PC-9 (cell line): ENCODE measurements around the gene DRAM1. TPM values are rescaled to one million over a fixed set of nuclear protein-coding genes. Genes with fewer than 3 reads are reported as not detected.

Experiments used
- BruUV-seq: library from RNA; stranded (reverse); fragments of 400-500 nt; replicated peaks from 2 replicates; lab custom pipeline; 2021; lab: Mats Ljungman, UMichigan
- CTCF ChIA-PET: fragments of 300-600 bp; sonication (Branson Sonifier 250); formaldehyde crosslinking; loops from one replicate; lab custom pipeline; 2022; ENCODE audit warnings: antibody characterized with exemption; lab: Charles Lee
- POLR2A ChIA-PET: fragments of 300-600 bp; sonication (Branson Sonifier 250); formaldehyde crosslinking; loops from one replicate; lab custom pipeline; 2022; ENCODE audit warnings: antibody characterized with exemption; ENCODE audit not compliant: unreplicated experiment; lab: Charles Lee
- DNase-seq, 2 experiments: peaks; one replicate each; pipeline versions ENCODE4 v3.0.0 to v3.0.0-alpha.2; 2015 to 2022; ENCODE audit warnings: mixed read lengths in 1 of 2
- H2AFZ ChIP-seq: fragments of 200-600 bp; sonication (generic); 2 replicates; pipeline ENCODE4 v1.8.1; 2017; ENCODE audit warnings: antibody characterized with exemption
- H3F3A ChIP-seq: fragments of 200-600 bp; sonication (generic); 2 replicates; pipeline ENCODE4 v1.8.1; 2017; ENCODE audit warnings: antibody characterized with exemption, mild to moderate bottlenecking, low read depth; ENCODE audit not compliant: insufficient read depth
- H3K27ac ChIP-seq: fragments of 200-600 bp; sonication (generic); 2 replicates; pipeline ENCODE4 v1.6.1; 2016; ENCODE audit warnings: mixed run types
- H3K27me3 ChIP-seq: fragments of 200-600 bp; sonication (generic); 2 replicates; pipeline ENCODE4 v1.6.1; 2016; ENCODE audit warnings: low read depth, mixed run types; ENCODE audit not compliant: insufficient read depth
- H3K36me3 ChIP-seq: fragments of 200-600 bp; sonication (generic); 2 replicates; pipeline ENCODE4 v1.6.1; 2016; ENCODE audit warnings: low read depth, mixed run types
- H3K4me1 ChIP-seq: fragments of 200-600 bp; sonication (generic); replicated peaks from 2 replicates; pipeline ENCODE4 v1.6.1; 2016; ENCODE audit warnings: mixed run types; ENCODE audit not compliant: insufficient read depth
- H3K4me2 ChIP-seq: fragments of 200-600 bp; sonication (generic); 2 replicates; pipeline ENCODE4 v1.6.1; 2017; ENCODE audit warnings: mixed run types
- H3K4me3 ChIP-seq: fragments of 200-600 bp; sonication (generic); 2 replicates; pipeline ENCODE4 v1.6.1; 2016; ENCODE audit warnings: mixed run types
- H3K79me2 ChIP-seq: fragments of 200-600 bp; sonication (generic); 2 replicates; pipeline ENCODE4 v1.6.1; 2017; ENCODE audit warnings: low read depth, mixed run types
- H3K9me2 ChIP-seq: fragments of 200-600 bp; sonication (generic); 2 replicates; pipeline ENCODE4 v1.8.1; 2017; ENCODE audit warnings: mild to moderate bottlenecking; ENCODE audit not compliant: insufficient read depth
- H3K9me3 ChIP-seq: fragments of 200-600 bp; sonication (generic); 2 replicates; pipeline ENCODE4 v1.8.1; 2016; ENCODE audit warnings: low read depth; ENCODE audit not compliant: insufficient read depth
- H4K20me1 ChIP-seq: fragments of 200-600 bp; sonication (generic); 2 replicates; pipeline ENCODE4 v1.8.1; 2017; ENCODE audit not compliant: insufficient read depth
- EZH2 ChIP-seq: fragments of 200-600 bp; sonication (generic); IDR thresholded peaks from 2 replicates; pipeline ENCODE4 v1.8.0; 2017; ENCODE audit warnings: antibody characterized with exemption, low read depth
- intact Hi-C: fragments of 100-400 bp; cut with micrococcal nuclease; formaldehyde crosslinking; loops from one replicate; pipeline ENCODE4 v1.10.0; 2022; ENCODE audit not compliant: unreplicated experiment
- total RNA-seq: library from RNA; stranded (reverse); gene quantifications from 2 replicates; pipeline ENCODE4 v1.2.3, GENCODE V29; 2021
- TF ChIP-seq, protein P1 (sequence below): fragments of 200-600 bp; sonication (generic); conservative IDR thresholded peaks from 2 replicates; pipeline ENCODE4 v1.6.1; 2017; ENCODE audit warnings: mixed run types, antibody characterized with exemption, mild to moderate bottlenecking, moderate library complexity

Gene DRAM1
- total RNA-seq, 1 experiment from 2014 or later, result 6.2 TPM

DNA sequence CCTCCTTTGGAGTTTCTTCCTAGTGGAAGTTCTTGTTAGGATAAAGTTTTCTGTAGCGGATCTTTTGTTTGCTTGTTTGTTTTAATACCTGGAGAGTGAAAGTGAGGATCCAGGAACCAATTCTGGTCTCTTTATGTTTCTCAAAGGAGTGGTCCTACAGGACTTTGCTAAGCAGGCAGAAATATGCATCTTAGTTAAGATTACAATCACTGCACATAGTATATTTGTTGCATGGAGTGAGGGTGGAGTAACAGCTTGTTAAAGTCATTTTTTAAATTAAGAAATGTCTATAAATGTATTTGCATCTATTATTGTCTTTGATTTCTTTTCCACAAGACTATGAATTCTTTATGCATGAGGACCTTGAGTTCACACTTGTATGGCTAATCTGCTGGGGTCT is 76.7 kb downstream of the DRAM1 start:
- H3K4me3 ChIP-seq, result no peak overlapping the region
- TF ChIP-seq, protein P1, sequence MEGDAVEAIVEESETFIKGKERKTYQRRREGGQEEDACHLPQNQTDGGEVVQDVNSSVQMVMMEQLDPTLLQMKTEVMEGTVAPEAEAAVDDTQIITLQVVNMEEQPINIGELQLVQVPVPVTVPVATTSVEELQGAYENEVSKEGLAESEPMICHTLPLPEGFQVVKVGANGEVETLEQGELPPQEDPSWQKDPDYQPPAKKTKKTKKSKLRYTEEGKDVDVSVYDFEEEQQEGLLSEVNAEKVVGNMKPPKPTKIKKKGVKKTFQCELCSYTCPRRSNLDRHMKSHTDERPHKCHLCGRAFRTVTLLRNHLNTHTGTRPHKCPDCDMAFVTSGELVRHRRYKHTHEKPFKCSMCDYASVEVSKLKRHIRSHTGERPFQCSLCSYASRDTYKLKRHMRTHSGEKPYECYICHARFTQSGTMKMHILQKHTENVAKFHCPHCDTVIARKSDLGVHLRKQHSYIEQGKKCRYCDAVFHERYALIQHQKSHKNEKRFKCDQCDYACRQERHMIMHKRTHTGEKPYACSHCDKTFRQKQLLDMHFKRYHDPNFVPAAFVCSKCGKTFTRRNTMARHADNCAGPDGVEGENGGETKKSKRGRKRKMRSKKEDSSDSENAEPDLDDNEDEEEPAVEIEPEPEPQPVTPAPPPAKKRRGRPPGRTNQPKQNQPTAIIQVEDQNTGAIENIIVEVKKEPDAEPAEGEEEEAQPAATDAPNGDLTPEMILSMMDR, result no peak
- DNase-seq, result no peak
- H3K4me2 ChIP-seq, result no peak overlapping the region
- POLR2A ChIA-PET, result no interaction called here
- CTCF ChIA-PET, result no interaction called here
- no peaks in the 10 kb centered on the region for H3K4me1 ChIP-seq
- BruUV-seq, result no TSS peak
- H4K20me1 ChIP-seq, result no peaks in the 10 kb centered on the region
- H2AFZ ChIP-seq, result no peak overlapping the region
- H3K79me2 ChIP-seq, result no peaks in the 10 kb centered on the region
- no peaks in the 10 kb centered on the region for H3K27me3 ChIP-seq
- no peaks in the 10 kb centered on the region for H3K36me3 ChIP-seq
- H3K27ac ChIP-seq, result no peak overlapping the region
- H3K9me2 ChIP-seq, result no peaks in the 10 kb centered on the region
- no peaks in the 10 kb centered on the region for H3K9me3 ChIP-seq
- no peaks in the 10 kb centered on the region for H3F3A ChIP-seq
- intact Hi-C loops, result no loop called here

- CTCF ChIA-PET, result no interaction called here
- no peaks in the 10 kb centered on the region for H3K9me2 ChIP-seq
- no TSS peak for BruUV-seq
Measured at GRCh38 chr12:101954676-101955075, 77.3 kb downstream of the DRAM1 start.

DNA sequence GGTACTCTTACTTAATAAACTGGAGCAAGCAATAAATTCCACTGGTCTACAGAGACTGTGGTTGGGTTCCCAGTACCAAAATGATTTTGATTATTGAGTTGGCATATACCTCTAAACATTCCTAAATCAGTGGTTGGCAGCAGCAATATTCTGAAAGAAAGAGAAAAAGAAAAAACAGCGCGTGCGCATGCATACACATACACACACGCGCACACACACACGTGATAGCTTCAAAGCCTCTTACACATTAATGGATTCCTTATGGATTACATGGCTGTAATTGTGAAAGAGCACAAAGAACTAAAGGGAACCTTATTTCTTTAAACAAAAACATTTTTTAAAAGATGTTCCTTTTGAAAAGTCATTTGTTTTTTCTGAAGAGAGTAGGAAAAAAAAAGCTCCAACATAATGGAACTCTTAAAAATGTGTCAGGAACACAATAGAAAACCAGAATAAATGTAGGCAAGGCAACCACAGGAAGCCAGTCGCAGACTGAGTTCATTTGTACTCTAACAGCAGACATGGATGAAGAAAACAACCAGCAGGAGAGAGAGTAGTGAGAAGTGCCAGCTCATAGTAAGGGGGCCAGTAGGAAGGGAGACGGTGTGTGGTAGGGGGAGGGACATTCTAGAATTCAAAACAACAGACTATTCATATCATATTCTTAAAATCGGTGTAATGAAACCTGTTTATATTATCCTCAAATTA is 80.0 kb downstream of the DRAM1 start:
- ChIA-PET CTCF (no interaction called here), POLR2A (no interaction called here)
- no peaks in the 10 kb centered on the region for H3F3A ChIP-seq
- no peak for TF ChIP-seq EZH2
- TF ChIP-seq, protein P1, result no peak
- no peaks in the 10 kb centered on the region for H3K4me1 ChIP-seq
- H3K4me3 ChIP-seq, result no peak overlapping the region
- no peaks in the 10 kb centered on the region for H3K9me2 ChIP-seq
- intact Hi-C loops, result no loop called here
- H4K20me1 ChIP-seq, result no peaks in the 10 kb centered on the region
- H3K27ac ChIP-seq, result no peak overlapping the region
- no peaks in the 10 kb centered on the region for H3K9me3 ChIP-seq
- BruUV-seq, result no TSS peak
- no peaks in the 10 kb centered on the region for H3K27me3 ChIP-seq
- no peak for DNase-seq
- H2AFZ ChIP-seq, result no peak overlapping the region
- H3K79me2 ChIP-seq, result no peaks in the 10 kb centered on the region
- no peak overlapping the region for H3K4me2 ChIP-seq
- H3K36me3 ChIP-seq, result no peaks in the 10 kb centered on the region

More at GRCh38 chr12:101954676-101955075, 77.3 kb downstream of the DRAM1 start:
- no peaks in the 10 kb centered on the region for H3F3A ChIP-seq
- POLR2A ChIA-PET, result no interaction called here
- no peak overlapping the region for H2AFZ ChIP-seq
- H3K79me2 ChIP-seq, result no peaks in the 10 kb centered on the region
- no peaks in the 10 kb centered on the region for H3K9me3 ChIP-seq
- intact Hi-C loops, result no loop called here
- no peaks in the 10 kb centered on the region for H3K27me3 ChIP-seq
- H3K4me2 ChIP-seq, result no peak overlapping the region
- DNase-seq, result peak in 1 of 2 experiments; percentile 55
- no peak for TF ChIP-seq EZH2
- TF ChIP-seq, protein P1, result no peak
- H3K27ac ChIP-seq, result no peak overlapping the region
- H3K36me3 ChIP-seq, result no peaks in the 10 kb centered on the region
- H4K20me1 ChIP-seq, result no peaks in the 10 kb centered on the region
- H3K4me1 ChIP-seq, result no peaks in the 10 kb centered on the region
- no peak overlapping the region for H3K4me3 ChIP-seq
